Stimulated activated naive CD8-positive, alpha-beta T cell treated with anti-CD3 and anti-CD28 coated beads, Interleukin-15, Interleukin-2, amounts not matched to agents 100 U/mL and 50 U/mL, for 24 hours (primary cell): ENCODE data around the gene MLLT10.
A peak's percentile ranks its signal among the peaks of the same experiment; 100 is the strongest.
"Not testable (repeated sequence)": the region's sequence is repeated elsewhere in the genome, so short reads cannot be mapped to it uniquely, and the experiment has no call there.

ENCODE experiments used
- ATAC-seq: fragments of 150-1000 bp; cut with Tn5 transposase; one replicate; pipeline ENCODE4 v1.10.0; 2021
- DNase-seq: peaks from one replicate; pipeline ENCODE4 v3.0.0; 2021

The MLLT10 gene

GRCh38 chr10:21700474-21700873 lies 166.4 kb downstream of the MLLT10 start:
- ATAC-seq: no peak
- DNase-seq: no peak

GRCh38 chr10:21702633-21703111 lies 168.6 kb downstream of the MLLT10 start:
- ATAC-seq: no peak
- DNase-seq: no peak

GRCh38 chr10:21705142-21705827 lies 171.3 kb downstream of the MLLT10 start:
- DNase-seq (no peak), ATAC-seq (no peak)

GRCh38 chr10:21705828-21706176 lies 171.8 kb downstream of the MLLT10 start:
- no peak for ATAC-seq

GRCh38 chr10:21707498-21707897 lies 173.5 kb downstream of the MLLT10 start:
- ATAC-seq (no peak), DNase-seq (no peak)

More at GRCh38 chr10:21705828-21706176, 171.8 kb downstream of the MLLT10 start:
- DNase-seq: no peak

- ATAC-seq: no peak
- DNase-seq: no peak
These were observed 178.9 kb downstream of the MLLT10 start for GRCh38 chr10:21712975-21713374.

GRCh38 chr10:21715531-21716195 lies 181.6 kb downstream of the MLLT10 start:
- DNase-seq (no peak), ATAC-seq (no peak)

- not testable (repeated sequence) for DNase-seq, ATAC-seq
These were observed 183.5 kb downstream of the MLLT10 start for GRCh38 chr10:21717437-21718054.

- DNase-seq (no peak), ATAC-seq (no peak)
These were observed 185.5 kb downstream of the MLLT10 start for GRCh38 chr10:21719502-21719901.

- DNase-seq: no peak
- ATAC-seq: peak; percentile 40
These were observed 186.1 kb downstream of the MLLT10 start for GRCh38 chr10:21720090-21720489.

GRCh38 chr10:21721000-21721665 lies 187.1 kb downstream of the MLLT10 start:
- ATAC-seq (no peak), DNase-seq (no peak)

- ATAC-seq (no peak), DNase-seq (no peak)
These were observed 188.2 kb downstream of the MLLT10 start for GRCh38 chr10:21722209-21722608.

GRCh38 chr10:21724020-21724589 lies 190.1 kb downstream of the MLLT10 start:
- DNase-seq (no peak), ATAC-seq (no peak)

- ATAC-seq: peak; percentile 32
- peak; percentile 35 for DNase-seq
These were observed 190.8 kb downstream of the MLLT10 start for GRCh38 chr10:21724687-21725367.

GRCh38 chr10:21726601-21727225 lies 192.7 kb downstream of the MLLT10 start:
- ATAC-seq (no peak), DNase-seq (no peak)

GRCh38 chr10:21727452-21728168 lies 193.6 kb downstream of the MLLT10 start:
- ATAC-seq: no peak
- DNase-seq: no peak

GRCh38 chr10:21728618-21729017 lies 194.6 kb downstream of the MLLT10 start:
- no peak for ATAC-seq
- DNase-seq: no peak

GRCh38 chr10:21732067-21732772 lies 198.2 kb downstream of the MLLT10 start:
- peak; percentile 63 for ATAC-seq
- peak; percentile 43 for DNase-seq

GRCh38 chr10:21733710-21734109 lies 199.7 kb downstream of the MLLT10 start:
- ATAC-seq: no peak
- DNase-seq: no peak

GRCh38 chr10:21737106-21737505 lies 203.1 kb downstream of the MLLT10 start:
- DNase-seq (no peak), ATAC-seq (no peak)
